ENCODE data around the gene NLN.
"Not testable (repeated sequence)": the region's sequence is repeated elsewhere in the genome, so short reads cannot be mapped to it uniquely, and the experiment has no call there.

The NLN gene

DNA sequence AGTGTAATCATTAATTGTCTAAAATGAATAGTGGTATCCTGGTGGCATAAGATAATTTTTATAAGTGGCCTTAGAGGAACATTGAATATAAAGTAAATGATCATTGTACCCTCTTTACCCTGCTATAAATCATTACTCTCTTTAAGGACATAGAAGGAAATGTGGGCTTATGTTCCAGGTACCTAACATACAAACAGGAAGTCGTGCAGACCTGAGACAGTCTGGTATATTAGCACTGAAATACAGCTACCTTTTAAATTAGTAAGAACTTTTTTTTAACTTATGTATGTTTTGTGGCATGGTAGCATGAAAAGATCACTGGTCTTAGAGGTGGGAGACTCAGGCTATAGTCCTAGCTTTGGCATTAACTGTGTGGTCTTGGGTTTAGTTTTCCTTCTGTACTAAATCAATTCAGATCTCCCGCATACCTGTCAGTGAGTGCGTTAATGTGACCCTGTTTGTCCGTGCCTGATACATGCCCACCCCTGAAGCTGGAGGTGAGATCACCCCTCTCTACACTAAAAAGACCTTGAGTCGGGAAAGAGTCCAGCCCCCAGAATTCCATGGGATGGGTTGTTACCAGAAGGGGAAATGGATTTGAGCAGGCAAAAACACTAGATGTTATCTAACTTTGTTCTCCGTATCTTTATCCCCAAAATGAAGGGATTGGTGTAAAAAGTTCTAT, 145.0 kb downstream of the NLN start:
- no peak for DNase-seq (ENCODE audit: low read depth)
- no peak overlapping the region for H3K4me3 ChIP-seq (ENCODE audit: control insufficient read depth, low read depth, low read length)
- TF ChIP-seq, protein P1, sequence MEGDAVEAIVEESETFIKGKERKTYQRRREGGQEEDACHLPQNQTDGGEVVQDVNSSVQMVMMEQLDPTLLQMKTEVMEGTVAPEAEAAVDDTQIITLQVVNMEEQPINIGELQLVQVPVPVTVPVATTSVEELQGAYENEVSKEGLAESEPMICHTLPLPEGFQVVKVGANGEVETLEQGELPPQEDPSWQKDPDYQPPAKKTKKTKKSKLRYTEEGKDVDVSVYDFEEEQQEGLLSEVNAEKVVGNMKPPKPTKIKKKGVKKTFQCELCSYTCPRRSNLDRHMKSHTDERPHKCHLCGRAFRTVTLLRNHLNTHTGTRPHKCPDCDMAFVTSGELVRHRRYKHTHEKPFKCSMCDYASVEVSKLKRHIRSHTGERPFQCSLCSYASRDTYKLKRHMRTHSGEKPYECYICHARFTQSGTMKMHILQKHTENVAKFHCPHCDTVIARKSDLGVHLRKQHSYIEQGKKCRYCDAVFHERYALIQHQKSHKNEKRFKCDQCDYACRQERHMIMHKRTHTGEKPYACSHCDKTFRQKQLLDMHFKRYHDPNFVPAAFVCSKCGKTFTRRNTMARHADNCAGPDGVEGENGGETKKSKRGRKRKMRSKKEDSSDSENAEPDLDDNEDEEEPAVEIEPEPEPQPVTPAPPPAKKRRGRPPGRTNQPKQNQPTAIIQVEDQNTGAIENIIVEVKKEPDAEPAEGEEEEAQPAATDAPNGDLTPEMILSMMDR (conservative IDR thresholded peaks at IDR 0.05; ENCODE audit: control insufficient read depth, insufficient read depth, low read depth, low read length): no peak

DNA sequence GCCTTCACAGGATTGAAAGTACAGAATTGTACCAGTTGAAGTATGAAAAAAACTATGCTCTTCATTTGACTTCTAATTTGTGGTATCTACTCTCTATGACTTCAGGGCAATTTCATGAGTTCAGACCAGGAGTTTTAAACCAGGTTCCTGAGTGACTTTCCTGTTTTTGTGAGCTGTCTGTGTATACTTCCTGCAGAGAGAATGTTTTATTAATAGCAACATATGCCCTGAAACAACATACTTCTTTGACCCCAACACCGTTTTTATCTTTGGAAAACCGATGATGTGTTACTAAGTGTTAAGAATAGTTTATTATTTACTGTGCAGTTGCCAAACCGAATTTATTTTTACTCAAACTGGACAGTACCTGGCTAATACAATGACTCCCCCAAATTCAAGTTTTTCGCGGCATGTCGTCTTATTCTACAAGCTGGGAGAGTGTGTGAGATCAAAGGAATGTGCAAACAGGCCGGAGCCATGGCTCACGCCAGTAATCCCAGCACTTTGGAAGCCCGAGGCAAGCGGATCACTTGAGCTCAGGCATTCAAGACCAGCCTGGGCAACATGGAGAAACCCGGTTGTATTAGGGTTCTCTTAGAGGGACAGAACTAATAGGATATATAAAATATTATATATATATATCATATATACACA, 145.7 kb downstream of the NLN start:
- TF ChIP-seq, protein P1 (conservative IDR thresholded peaks at IDR 0.05; ENCODE audit: control insufficient read depth, insufficient read depth, low read depth, low read length): no peak
- DNase-seq (ENCODE audit: low read depth): no peak
- H3K4me3 ChIP-seq (ENCODE audit: control insufficient read depth, low read depth, low read length): no peak overlapping the region

DNA sequence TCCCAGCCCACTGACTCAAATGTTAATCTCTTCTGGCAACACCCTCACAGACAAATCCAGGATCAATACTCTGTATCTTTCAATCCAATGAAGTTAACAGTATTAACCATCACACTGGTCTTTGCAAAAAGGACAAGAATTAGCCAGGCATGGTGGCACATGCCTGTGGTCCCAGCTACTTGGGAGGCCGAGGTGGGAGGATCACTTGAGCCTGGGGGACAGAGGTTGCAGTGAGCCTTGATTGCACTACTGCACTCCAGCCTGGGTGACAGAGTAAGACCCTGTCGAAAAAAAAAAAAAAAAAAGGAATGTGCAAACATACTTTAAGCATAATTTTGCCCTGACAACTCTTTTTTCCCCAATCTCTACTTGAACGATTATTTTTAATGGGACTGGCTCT, 146.5 kb downstream of the NLN start:
- no peak overlapping the region for H3K4me3 ChIP-seq (ENCODE audit: control insufficient read depth, low read depth, low read length)
- no peak for DNase-seq (ENCODE audit: low read depth)
- TF ChIP-seq, protein P1 (conservative IDR thresholded peaks at IDR 0.05; ENCODE audit: control insufficient read depth, insufficient read depth, low read depth, low read length): no peak

DNA sequence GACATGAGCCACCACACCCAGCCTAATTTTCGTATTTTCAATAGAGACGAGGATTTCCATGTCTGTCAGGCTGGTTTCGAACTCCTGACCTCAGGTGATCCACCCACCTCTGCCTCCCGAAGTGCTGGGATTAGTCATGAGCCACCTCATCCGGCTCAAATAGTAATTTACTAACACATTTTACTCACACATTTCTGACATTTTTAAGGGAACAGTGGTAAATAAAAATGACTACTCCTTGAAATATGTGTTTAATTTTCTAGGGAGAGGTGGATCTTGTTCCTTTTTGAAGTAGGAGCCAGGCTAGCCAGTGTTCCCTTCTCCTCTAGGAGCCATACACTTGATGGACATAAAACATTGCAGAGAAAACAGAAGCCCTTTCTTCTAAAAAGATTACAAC, 149.2 kb downstream of the NLN start:
- TF ChIP-seq, protein P1 (conservative IDR thresholded peaks at IDR 0.05; ENCODE audit: control insufficient read depth, insufficient read depth, low read depth, low read length): no peak
- peak; percentile 49 for DNase-seq (ENCODE audit: low read depth)
- H3K4me3 ChIP-seq (ENCODE audit: control insufficient read depth, low read depth, low read length): no peak overlapping the region

DNA sequence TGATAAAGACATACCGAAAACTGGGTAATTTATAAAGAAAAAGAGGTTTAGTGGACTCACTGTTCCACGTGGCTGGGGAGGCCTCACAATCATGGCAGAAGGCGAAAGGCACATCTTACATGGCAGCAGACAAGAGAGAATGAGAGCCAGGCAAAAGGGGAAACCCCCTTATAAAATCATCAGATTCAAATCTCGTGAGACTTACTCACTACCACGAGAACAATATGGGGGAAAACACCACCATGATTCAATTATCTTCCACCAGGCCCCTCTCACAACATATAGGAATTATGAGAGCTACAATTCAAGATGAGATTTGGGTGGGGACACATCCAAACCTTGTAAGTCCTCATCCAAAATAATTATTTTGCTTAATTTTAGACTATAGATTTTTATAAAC, 149.8 kb downstream of the NLN start:
- DNase-seq (ENCODE audit: low read depth); H3K4me3 ChIP-seq (ENCODE audit: control insufficient read depth, low read depth, low read length): not testable (repeated sequence)

DNA sequence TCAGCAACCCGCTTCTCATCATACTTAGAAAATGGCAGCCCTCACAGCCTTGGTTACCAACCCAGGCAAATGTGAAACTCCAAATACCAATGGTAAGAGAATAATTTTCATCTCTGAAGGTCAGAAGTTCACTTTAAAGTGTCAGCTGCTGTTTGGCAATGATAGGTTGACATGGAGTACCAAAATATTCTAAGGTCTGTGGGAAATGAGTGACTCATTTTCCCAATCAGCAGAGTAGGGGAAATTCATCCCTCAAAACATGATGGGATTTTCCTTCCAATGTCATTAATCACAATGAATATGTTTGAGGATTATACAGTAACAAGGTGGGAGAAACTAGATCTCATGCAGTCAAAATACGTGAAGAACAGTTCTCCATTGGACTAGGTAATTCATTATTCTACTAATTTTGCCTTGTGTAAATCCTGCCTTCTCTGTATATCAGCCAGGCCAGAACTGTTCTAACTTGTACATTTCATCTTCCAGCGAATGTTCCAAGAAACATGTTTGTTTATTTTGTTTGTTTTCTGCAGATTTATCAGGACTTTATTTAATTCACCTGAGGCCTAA, 151.3 kb downstream of the NLN start:
- H3K4me3 ChIP-seq (ENCODE audit: control insufficient read depth, low read depth, low read length): no peak overlapping the region
- peak; percentile 70 for DNase-seq (ENCODE audit: low read depth)
- TF ChIP-seq, protein P1 (conservative IDR thresholded peaks at IDR 0.05; ENCODE audit: control insufficient read depth, insufficient read depth, low read depth, low read length): no peak

DNA sequence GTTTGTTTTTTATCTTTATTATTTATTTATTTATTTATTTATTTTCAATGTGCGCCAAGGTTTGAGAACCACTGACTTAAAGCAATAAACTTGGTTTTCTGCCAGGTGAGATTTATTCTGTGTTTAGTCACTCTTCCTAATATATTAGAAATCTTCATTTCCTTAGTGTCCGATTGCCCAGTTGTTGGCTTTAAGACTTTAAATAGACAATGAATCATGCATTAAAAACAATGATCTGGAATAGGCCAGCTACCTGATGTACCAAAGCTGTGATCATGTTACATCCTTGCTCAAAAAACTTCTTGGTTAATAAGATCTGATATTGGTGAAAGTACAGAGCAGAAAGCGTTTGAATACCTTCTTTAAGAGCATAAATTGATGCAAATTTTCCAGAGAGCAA, 152.2 kb downstream of the NLN start:
- no peak overlapping the region for H3K4me3 ChIP-seq (ENCODE audit: control insufficient read depth, low read depth, low read length)
- TF ChIP-seq, protein P1 (conservative IDR thresholded peaks at IDR 0.05; ENCODE audit: control insufficient read depth, insufficient read depth, low read depth, low read length): no peak
- peak; percentile 83 for DNase-seq (ENCODE audit: low read depth)
